GM18519 (cell line): Measurements from ENCODE around the gene MBTPS2.
"Not testable (repeated sequence)": the region's sequence is repeated elsewhere in the genome, so short reads cannot be mapped to it uniquely, and the experiment has no call there.

Experiments
- ATAC-seq: cut with Tn5 transposase; IDR thresholded peaks from one replicate; pipeline ENCODE4 v1.9.1; 2021; ENCODE audit warnings: mild to moderate bottlenecking, moderate library complexity; ENCODE audit not compliant: unreplicated experiment, low FRiP score

Gene MBTPS2

DNA sequence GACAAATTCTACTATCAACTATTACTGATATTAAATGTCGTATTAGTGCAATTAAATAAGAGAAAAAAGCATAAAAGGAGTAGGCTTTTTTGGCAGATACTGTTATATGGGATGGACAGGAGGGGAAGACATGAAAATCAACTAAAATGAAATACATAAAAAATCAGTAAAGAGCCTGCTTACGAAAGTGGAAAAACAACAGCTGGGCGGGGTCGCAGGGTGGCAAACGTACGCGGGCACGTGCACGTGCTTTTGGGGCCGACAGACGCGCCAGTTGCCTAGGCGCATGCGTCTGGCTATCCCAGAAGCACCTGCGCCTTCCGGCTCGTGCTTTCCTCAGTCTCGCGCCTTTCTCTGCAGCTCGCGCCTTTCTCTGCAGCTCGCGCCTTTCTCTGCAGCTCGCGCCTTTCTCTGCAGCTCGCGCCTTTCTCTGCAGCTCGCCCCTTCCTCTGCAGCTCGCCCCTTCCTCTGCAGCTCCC lies 16.6 kb downstream of the MBTPS2 start, which contains the start of gene YY2:
TSS of gene YY2 (plus strand) at position 51 of the 479 bp plus-strand sequence. CDS start 498 bp downstream, outside the sequence.
- ATAC-seq: no peak

DNA sequence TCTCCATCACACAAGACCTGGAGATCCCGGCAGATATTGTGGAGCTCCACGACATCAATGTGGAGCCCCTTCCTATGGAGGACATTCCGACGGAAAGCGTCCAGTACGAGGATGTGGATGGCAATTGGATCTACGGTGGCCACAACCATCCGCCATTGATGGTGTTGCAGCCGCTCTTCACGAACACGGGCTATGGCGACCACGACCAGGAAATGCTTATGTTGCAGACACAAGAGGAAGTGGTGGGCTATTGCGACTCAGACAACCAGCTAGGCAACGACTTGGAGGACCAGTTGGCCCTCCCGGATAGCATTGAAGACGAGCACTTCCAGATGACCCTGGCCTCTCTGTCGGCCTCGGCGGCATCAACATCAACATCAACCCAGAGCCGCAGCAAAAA lies 17.1 kb downstream of the MBTPS2 start:
- no peak for ATAC-seq

DNA sequence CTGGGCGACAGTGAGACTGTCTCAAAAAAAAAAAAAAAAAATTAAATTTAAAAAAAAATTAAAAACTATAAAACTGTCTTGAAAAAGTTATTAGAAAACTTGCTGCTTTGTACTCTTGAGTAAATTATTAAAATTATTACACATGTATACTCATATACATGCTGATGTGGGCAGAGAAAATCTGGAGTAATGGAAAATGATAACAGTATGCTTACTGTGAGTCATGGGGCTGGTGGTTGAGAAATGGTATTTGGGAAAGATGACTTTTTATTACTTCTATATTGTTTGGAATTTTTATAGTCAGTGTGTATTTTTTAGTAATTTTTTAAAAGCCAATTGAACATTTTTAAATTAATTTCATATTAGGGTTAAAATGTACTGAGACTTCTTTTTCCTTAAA lies 23.8 kb downstream of the MBTPS2 start:
- no peak for ATAC-seq

DNA sequence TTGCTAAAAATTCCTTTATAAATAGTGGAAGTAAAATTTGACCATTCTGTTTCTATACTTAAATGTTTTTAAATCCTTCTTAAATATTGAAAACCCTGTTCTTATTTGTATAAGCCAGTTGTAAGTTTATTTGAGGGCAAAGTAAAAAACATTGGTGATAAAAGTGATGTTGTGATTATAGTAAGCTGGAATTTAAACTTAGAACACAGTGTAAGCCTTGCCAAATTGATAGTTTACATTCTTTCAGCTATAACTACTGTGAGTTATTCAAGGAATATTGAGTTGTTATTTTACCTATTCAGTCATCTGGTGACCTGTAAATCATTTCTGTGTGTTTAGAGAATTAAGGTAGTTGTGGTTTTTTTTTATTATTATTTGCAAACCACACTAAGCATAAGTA lies 26.0 kb downstream of the MBTPS2 start:
- no peak for ATAC-seq

DNA sequence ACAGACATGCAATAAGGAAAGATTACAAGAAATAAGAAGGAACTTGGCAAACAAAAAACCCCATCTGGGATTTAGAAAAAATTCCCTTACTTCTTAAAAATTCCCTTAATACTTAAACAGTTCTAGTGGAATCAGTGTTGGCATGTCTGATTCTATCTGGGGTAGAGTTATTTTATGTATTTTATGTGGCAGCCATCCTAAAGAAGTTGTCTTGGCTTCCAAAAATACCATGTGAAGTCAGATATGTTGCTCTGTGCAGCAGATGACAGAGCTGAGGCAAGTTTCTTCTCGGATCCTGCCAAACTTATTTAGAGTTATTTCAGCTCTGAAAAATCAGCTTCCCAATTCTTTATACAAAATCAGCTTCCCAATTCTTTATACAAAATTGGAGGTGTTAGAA lies 31.1 kb downstream of the MBTPS2 start:
- ATAC-seq: no peak

DNA sequence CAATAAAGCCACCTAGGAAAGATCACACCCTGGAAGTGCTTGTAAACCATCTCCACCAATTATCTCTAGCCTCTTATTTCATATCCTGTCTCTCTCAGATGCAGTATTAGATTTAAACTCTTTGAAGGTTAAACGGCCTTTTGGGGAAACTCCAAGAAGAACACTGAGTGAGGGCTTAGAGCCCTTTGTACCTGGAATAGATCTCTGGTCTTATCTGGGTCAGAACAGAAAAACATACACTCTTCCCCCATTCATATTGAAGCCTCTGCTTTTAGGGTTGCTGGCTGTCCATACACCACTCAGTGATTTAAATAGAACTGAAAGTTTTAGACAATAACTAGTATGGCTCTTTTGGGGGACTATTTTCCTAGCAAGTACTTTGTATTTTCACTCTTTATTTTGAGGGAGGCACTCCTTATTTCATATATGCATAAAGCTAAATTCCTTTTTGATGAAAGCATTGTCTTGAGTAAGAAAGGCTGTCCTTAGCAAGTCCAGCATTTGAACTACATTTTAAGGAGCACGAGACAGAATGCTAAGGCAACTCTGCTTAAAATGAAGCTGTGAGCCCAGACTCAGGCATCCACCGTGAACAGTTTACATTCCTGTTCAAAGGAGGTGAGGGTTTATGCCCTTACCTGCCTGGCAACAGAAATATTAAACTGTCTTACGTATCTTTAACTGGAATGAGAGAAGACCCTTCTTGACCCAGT lies 33.8 kb downstream of the MBTPS2 start:
- no peak for ATAC-seq

DNA sequence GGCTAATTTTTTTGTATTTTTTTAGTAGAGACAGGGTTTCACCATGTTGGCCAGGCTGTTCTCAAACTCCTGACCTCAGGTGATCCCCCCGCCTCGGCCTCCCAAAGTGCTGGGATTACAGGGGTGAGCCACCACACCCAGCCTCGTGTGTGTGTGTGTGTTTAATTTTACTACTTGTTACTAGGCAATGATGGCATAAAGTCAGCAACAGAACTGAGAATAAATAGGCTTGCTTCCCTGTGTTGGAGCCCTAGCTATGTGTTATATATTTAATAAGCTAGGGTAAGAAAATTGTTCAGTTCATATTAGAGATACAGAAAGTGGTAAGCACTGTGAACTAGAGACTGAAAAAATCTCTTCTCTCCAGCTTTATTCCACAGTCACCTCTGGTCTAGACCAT lies 34.8 kb downstream of the MBTPS2 start:
- ATAC-seq: not testable (repeated sequence)

DNA sequence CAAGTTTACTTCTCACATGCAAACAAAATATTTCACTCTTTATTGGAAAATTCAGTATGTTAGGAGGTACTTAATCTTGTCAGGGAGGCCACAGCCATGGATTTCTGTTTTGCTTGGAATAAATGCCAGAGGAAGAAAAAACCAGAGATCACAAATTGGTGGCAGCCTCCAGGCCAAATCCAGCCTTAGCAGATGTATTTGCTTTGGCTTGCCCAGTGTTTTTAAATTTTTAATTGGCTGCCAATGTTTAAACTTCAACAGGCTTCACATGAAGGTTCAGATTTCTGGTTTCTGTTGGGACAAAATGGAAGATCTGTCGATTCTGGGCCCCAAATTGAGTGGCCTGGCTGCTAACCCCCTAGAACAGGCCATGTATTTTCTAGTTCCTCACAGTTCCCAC lies 35.6 kb downstream of the MBTPS2 start:
- ATAC-seq: no peak

DNA sequence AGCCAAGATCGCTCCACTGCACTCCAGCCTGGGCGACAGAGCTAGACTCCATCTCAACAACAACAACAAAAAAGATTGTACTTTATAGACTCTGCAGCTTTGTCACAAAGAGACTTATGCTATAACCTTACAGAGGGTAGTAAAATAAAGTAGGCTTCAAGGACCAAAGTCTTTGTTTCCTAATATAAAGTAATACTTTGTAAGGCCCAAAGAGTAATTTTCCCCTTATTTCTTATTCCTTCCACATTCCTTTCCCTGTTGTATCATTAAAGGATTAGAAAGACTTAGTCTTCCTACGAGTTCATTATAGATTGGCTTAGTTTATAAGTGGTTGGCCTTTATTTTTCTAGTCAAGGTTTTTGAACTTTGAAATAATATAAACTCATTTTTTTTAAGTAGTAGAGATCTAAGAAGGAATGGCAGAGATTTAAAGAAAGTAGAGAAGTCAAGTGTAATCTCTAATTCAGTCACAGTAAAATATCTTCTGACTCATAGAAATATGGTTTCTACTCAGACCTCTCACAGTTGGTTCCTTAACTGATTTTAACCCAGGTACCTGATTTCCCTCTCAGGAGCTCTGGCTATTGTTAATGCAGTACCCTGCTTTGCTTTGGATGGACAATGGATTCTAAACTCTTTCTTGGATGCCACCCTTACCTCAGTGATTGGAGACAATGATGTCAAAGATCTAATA lies 42.6 kb downstream of the MBTPS2 start:
- no peak for ATAC-seq

DNA sequence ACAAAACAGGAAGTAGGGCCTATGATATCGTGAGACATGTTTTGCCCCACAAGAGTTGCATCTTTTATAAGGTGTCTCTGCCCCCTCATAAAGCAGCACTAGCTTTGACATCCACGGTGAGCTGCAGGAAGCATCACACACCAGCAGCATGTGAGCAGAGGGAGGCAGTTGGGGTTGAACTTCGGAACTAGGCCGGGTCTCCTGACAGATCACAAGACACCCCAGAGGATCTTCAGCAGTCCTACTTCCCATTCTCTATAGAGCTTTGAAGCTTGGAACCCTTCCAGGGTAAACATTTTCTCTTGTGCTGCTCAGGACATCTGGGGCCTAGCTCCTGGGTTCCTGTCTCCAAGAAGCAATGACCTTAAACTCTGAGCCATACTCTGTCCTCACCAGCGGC lies 43.8 kb downstream of the MBTPS2 start:
- ATAC-seq: no peak

DNA sequence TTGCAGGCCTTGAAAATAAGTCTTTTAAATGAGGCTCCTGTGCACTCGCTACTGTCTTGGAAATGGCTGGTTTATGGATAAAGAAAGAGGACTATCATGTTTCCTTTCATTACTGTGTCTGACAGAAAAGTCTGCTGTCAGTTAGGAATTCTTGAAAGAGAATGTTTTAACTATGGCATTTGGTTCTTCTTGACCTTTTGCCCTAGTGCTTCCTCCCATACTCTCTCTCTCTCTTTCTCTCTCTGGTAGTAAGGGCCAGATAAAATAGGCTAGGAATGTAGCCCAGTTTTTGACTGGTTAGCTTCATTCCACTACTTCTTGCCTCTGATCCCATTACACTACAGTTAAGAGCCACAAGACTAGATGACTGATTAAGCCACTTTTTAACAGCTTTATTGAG lies 46.2 kb downstream of the MBTPS2 start:
- no peak for ATAC-seq

DNA sequence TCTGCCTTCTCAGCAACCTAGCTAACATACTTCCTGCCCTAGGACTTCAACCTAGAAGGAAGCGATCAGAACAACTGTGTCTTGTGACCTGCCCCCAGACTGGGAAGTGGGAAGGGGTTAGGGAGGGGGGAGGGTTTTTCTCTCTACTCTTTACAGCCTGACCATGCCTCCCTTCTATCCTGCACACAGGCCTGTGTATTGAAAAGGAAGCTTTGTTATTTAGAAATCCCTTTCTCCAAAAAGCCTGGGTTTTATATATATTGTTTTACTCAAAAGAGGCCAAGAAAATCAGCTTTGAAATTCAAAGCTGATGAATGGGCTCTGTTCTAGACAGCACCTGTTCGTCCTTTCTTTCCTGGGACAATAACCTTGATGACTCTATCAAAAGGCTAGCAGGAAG lies 65.9 kb downstream of the MBTPS2 start:
- ATAC-seq: no peak

DNA sequence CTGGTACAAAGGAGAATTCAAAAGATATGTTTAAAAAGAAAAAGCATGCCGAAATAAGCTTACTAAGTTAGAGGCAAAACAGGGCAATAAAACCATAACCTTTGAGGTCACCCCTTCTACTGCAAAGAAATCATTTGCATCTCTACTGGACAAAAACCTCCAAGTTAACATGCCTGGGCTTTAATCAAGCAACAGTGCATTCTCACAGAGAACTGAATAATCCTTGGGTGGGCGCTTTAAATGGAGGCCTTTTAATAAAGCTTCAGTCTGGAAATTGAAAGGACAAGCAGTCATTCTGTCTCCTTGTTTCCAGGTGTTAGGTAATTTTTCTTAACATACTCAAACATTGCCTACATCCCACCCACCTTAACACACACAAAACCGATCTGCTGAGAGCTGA lies 66.5 kb downstream of the MBTPS2 start:
- no peak for ATAC-seq

DNA sequence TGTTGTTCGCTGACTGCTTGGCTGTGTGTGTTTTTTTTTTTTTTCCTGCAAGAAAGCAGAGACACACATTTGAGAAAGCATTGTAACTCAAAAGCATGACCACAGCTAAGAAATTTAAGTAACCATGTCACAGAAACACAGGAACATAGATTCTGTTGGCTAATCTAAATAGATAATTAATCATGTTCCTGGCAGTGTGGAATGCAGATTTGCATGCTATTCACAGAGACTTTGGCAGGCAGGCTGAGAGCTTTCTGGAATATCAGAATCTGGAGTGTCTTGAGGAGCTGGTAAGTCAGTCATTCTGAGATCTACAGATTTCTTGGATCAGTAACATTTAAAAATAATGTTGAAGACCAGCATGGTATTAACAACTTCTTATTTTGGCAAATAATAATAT lies 67.8 kb downstream of the MBTPS2 start:
- no peak for ATAC-seq

DNA sequence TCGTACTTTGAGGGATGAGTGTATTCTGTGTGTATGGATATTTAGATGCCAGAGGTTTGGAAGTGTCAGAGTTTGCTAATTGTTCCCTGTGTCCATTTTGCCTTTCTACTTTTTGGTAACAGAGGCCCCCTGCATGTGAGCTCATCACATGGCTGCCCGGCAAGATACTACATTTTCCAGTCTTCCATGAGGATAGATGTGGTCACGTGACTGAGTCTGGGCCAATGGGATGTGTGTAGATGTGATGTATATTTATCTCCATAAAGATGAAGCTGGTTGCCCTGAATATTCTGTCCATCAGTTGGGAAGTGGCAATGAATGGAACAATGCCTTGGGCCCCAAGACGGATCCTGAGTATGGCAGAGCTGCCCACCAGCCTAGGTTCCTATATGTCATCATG lies 72.1 kb downstream of the MBTPS2 start:
- no peak for ATAC-seq

DNA sequence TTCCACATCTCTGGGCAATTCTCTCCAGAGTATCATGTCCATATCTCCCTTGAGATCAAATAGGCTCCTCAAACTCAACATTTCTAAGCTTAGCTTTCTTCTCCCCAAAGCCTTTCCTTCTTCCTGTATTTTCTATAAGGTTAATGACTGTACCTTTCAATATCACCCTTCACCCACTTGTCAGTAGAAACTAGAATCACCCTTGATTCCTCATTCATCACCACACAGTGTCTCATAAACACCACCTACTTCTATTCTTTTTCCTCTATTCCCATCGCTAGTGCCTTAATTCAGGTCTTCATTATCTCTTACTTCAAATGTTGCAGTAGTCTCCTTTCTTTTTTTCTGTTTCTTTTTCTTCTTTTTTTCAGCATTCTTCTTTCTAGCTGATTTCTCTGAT lies 72.8 kb downstream of the MBTPS2 start:
- ATAC-seq: no peak

DNA sequence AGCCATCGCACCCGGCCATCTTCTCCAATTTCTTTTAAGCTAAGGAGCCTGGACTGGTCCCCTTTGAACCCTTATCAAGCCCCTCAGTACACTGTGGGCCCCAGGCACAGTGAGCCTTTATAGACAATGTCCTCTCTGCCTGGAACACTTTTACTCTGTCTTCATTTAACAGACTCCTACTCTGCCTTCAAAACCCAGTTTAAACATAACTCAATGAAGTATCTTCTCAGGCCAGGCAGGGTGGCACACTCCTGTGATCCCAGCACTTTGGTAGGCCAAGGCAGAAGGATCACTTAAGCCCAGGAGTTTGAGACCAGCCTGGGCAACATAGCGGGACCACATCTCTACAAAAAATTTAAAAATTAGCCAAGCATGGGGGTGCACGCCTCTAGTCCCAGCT lies 73.6 kb downstream of the MBTPS2 start:
- ATAC-seq: no peak

DNA sequence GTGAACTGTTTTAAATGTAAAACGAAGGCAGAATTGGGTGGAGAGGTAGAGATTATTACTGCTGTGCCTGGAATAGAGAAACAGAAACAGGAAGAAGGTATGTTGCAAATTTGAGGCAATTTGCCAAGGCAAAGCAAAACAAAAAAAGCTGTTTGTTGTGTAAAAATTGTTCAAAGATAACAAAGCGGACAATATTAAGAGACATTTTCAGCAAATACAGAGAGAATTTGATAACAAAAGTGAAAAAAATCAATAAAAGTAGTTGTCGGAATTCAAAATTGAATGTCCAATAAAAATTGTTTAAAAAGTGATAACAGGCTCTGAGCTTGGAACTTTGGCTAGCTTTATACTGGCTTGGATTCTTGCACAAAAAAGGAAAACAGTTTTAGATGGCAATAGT lies 86.7 kb downstream of the MBTPS2 start:
- ATAC-seq: no peak

DNA sequence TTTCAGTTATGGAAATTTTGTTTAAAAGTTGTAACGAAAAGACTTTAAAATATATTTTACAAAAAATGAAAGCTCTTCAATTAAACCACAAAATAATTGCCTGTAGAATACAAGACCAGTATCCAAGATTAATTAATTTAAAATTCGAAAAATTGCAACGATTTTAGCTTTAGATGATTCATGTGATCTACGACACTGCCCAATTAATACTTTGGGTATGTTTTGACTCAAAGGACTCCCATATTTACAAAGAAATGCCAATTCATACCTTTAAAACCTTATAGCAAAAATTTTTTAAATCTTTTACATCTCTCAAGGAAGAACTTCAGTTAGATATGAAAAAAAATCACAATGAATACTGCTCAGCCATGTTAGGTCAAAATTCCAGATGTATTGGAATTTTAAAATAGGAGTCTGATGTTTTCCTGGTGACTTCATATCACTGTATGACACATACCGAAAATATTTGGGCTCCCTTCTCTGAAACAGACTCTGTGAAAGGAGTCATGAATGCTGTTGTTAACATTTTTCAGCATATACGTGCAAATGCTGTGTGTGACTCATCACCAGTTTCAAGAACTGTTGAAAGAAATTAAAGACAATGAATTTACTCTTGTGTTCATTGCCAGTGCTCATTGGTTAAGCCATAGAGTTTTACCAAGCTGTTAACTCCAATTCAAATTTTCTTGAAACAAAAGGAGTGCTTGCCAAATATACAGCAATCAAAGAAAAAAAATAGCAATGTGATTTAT lies 87.3 kb downstream of the MBTPS2 start:
- no peak for ATAC-seq

DNA sequence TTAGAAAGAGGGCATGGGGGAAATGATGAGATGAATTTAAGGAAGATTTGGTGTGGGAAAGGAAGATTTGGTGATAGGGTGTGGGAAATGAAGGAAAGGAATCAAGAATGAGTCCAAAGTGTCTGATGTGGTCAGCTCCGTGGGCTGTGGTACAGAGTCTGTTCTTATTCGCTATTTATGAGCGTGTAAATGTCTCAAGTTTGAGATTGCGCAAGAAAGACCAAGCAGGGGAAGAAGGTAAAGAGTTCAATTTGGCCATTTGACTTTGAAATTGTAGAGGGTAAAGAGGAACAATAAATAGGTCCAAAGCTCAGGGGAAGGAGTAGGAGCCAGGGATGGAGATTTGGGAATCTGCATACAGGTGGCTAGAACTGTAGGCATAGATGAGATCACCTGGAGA lies 89.8 kb downstream of the MBTPS2 start:
- no peak for ATAC-seq

DNA sequence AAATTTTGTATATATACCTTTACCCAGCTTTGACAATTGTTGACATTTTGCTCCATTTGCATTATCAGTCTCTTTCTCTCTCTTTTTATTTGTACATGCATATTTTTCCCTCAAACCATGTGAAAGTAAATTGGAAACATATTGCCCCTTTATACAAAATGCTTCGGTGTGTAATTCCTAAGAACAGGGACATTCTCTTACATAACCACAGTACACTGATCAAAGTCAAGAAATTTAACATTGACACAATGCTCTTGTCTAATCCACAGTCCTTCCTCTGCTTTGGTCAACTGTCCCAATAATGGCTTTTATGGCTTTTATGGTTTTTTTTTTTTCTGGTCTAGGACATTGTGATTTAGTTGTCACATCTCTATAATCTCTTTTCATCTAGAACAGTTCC lies 91.6 kb downstream of the MBTPS2 start:
- no peak for ATAC-seq
